GM21381 (cell line): ENCODE data around the gene DDX42.
"Not testable (repeated sequence)": the region's sequence is repeated elsewhere in the genome, so short reads cannot be mapped to it uniquely, and the experiment has no call there.

Experiments used
- ATAC-seq: cut with Tn5 transposase; IDR thresholded peaks from one replicate; pipeline ENCODE4 v1.9.1; 2021; ENCODE audit warnings: mild to moderate bottlenecking, moderate library complexity; ENCODE audit not compliant: unreplicated experiment

DDX42 gene

DNA sequence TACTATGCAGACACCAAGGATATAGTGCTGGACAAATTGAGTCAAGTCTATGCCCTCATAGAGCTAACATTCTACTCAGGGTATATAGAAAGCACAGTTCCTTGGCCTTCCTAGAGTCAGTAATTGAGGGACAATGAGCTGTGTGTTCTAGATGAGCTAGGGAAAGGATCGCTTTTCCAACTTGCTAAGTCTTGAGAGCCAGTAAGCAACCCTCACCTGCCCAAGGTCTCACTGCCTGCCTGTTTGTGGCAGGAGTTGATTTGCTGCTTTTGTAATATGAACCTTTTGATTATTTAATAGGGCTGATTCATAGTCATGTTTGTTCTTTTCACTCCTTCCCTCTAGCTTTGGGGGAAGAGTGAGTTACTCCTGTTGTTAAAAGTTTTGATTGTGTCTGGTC, 6.5 kb downstream of the DDX42 start:
- no peak for ATAC-seq

DNA sequence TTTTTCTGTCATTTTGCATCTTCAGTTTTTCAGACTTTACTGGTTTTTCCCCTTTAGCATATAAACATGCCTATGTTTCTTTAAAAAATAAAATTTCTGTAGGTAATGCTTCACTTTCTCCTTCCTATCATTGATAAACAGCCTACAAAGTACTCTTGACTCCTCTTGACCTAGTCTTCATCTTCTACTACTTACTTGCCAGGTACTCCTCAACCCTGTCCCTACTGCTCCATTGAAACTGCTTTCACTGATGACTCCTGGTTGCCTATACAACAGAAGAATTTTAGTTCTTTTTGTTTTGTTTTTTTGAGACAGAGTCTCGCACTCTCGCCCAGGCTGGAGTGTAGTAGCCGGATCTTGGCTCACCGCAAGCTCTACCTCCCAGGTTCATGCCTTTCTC, 7.0 kb downstream of the DDX42 start:
- ATAC-seq: no peak

DNA sequence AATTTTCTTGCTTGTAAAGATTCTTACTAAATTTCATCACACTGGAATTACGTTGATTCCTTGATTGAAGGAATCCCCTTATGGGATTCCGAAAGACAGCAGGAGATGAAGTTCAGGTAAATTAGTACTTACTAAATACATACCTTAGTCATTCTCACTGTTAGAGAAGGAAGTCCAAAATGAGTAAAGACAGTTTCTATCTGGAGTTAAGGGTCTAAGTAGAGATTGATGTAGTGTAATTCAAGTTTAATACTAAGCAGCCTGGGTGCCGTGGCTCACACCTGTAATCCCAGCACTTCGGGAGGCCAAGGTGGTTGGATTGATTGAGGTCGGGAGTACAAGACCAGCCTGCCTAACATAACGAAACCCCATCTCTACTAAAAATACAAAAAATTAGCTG, 9.6 kb downstream of the DDX42 start:
- no peak for ATAC-seq

DNA sequence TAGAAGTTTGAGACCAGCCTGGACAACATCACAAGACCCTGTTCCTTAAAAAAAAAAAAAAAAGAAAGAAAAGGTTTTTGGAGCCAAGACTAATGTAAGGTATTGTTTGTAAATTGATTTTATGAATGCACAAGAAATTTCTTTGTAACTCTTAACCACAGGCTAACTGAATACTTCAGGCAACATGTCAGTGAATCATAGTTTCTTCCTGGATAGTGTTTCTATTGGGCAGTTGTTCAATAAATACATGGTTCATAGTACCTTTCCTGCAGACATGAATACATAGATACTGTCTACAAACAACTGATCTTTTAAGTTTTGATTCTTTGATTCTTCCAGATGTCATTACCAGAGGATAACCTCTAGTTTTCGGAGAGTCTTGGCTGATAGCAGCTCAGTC, 11.6 kb downstream of the DDX42 start:
- ATAC-seq: no peak

DNA sequence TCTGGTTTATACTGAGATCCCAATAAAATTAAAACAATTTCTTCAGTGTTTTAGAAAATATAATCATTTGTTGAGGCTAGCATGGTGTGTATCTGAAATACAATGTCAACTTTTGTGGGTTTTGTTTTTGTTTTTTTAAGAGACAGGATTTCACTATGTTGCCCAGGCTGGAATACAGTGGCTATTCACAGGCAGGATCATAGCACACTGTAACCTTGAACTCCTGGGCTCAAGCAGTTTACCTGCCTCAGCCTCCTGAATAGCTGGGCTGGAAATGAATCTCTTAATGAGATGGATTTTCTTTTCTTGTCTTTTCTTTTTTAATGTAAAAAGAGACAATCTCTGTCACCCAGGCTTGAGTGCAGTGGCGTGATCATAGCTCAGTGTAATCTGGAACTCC, 12.1 kb downstream of the DDX42 start:
- ATAC-seq: no peak

DNA sequence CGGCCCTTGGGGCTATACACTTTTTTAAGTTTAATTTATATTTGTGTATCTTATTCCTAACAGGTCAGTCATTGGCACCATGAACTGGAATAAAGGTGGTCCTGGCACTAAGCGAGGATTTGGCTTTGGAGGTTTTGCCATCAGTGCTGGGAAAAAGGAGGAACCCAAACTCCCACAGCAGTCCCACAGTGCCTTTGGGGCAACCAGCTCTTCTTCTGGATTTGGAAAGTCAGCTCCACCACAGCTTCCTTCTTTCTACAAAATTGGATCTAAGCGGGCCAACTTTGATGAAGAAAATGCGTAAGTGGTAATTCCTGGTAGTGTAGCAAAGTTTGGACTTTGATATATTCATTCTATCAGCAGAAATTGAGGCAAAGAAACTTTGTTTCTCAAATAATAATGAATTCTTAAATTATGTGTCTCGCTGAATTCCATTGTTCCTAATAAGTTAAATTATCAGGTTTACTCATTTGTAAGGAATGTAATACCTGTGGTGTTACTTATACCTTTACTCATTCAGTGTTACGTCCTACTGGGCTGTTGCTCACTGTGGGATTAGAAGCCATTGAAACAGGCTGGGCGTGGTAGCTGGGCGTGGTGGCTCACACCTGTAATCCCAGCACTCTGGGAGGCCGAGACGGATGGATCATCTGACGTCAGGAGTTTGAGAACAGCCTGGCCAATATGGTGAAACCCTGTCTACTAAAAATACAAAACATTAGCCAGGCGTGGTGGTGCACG, 13.2 kb downstream of the DDX42 start:
- ATAC-seq: no peak

DNA sequence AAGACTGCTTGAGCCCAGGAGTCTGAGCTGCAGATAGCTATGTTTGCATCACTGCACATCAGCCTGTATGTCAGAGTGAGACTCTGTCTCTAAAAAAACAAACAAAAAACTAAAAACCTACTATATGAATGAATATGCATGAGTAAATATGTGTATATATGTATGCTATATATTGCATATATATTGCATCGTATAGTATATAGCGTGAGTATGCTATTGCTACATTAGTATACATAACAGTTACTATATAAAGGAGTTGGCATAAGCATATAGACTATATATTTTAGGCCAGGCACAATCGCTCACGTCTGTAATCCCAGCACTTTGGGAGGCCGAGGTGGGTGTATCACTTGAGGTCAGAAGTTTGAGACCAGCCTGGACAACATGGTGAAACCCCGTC, 16.1 kb downstream of the DDX42 start:
- no peak for ATAC-seq

DNA sequence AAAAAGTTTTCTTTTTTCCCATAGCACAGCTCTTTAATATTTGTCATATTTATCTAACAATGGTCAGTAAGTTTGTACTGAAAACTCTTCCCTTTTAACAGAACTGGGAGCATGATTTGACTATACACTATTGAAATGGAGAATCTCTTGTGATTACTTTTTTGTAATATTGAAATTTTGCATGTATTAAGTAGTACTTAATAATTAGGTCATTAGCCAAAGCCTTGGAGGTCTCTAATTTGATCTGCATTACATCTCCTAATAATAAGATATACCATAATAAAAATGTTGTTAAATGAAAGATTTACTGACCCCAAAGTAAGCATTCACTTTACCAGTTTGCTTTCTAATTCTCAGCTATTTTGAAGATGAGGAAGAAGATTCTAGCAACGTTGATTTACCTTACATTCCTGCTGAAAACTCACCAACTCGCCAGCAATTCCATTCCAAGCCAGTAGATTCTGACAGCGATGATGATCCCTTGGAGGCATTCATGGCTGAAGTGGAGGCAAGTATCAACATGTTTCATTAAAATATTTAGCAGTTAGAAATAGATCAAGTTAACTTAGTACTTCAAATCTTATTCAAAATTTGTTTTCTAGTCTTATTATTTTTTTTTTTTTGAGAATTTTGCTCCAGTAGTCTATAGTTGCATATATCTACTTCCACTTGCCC, 18.2 kb downstream of the DDX42 start:
- ATAC-seq: no peak

DNA sequence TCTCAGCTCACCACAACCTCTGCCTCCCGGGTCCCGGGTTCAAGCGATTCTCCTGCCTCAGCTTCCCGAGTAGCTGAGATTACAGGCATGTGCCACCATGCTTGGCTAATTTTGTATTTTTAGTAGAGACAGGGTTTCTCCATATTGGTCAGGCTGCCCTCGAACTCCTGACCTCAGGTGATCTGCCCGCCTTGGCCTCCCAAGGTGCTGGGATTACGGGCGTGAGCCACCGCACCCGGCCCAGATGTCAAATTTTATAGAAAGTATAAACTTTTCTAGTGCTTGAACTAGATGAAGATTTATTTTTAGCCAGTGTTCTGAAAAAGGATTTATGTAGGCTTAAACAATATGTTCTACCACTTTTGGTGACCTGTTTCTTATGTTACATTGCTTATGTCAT, 22.4 kb downstream of the DDX42 start:
- ATAC-seq: not testable (repeated sequence)

DNA sequence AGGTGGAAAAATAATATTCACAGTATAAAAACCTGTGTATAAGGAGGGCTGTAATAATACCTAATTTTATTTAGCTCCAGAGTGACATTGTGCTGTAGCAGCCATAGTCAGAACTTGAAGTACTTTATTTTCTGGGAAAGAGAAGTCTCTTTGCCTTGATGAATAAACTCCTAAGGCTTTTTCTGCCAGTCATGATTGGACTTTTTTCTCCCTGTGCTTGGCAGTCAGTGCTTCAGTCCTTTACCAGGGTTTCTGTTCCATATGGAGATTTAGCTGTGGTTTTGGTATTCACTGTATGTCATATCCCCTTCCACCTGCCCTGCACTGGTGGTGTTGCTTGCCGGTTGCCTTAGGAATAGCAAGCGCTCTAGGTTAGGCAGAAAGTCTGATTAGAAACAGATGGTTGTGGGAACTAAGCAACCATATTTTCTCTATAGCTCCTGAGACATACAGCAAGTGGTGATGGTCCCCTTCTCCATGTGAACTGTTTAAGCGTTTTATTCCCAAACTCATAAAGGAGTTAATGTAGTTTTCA, 24.7 kb downstream of the DDX42 start:
- ATAC-seq: no peak

DNA sequence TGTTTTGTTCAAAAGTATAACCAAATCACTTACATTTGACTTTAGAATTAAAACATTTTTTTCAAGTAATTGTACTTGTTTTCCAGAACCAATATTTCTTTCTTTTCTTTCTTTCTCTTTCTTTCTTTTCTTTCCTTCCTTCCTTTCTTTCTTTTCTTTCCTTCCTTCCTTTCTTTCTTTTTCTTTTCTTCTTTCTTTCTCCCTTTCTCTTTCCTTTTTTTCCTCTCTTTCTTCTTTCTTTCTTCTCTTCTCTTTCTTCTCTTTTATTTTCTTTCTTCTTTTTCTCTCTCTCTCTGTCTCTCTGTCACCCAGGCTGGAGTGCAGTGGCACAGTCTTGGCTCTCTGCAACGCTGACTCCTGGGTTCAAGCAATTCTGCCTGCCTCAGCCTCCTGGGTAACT, 26.8 kb downstream of the DDX42 start:
- no peak for ATAC-seq

DNA sequence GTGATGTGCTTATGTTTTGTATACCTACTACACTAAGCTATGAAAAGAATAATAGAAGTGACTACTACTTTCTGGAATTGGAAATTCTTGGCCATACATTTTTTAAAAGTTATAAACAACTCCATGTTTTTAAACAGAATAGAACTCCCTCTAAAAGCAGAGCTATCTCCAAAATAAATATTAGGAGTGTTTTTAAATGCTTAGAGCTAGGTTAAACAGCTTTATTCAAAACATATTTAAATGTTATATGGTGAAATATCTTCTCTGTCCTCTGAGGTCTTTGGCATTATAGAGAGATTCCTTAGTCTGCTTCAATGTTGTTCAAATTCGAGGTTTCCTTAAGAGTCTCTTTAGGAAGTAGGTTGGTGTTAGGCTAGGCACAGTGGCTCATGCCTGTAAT, 30.4 kb downstream of the DDX42 start:
- ATAC-seq: no peak

DNA sequence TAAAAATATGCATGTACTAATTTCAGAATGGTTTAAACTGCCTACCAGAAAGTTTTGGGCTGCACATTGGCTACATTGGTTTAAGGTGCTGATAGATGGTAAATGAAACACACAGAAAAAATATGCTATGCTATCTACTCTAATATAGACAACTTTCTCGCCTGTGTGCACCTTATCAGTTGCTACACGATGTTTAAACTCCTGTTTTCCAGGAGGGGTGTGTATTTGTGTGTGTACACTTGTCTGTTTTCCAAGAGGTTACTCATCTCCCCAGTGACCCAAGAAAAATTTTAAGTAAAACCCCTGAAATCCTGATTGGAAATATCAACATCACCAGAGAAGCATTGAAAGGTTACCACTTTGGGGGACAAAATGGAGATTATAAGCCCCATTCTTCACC, 31.6 kb downstream of the DDX42 start:
- ATAC-seq: no peak

DNA sequence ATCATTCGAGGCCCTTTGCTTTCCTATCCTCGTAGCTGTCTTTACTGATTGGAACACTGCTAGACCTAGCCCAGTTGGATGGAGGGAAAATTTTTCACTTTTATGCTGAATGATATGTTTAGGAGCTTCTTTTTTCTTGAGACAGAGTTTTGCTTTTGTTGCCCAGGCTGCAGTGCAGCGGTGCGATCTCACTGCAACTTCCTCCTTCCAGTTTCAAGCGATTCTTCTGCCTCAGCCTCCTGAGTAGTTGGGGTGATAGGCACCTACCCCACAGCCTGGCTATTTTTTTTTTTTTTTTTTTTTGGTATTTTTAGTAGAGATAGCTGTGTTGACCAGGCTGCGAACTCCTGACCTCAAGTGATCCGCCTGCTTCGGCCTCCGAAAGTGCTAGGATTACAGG, 36.0 kb downstream of the DDX42 start:
- no peak for ATAC-seq

DNA sequence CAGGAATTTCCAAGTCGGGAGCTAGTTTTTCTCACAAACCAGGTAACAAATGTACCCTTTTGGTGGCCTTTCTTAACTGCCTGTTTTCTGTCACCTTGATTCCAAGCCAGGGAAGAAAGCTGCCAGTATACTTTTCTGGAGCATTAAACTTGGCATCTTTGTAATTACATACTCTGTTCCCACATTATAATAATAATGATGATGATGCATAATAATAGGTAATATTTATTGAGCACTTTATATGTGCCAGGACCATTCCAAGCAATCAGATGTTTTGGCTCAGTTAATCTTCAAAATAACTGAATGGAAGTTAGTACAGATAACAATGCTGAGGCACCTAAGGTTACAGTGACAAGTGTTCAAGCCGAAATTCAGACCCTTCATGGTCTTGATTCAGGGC, 42.2 kb downstream of the DDX42 start:
- ATAC-seq: no peak

DNA sequence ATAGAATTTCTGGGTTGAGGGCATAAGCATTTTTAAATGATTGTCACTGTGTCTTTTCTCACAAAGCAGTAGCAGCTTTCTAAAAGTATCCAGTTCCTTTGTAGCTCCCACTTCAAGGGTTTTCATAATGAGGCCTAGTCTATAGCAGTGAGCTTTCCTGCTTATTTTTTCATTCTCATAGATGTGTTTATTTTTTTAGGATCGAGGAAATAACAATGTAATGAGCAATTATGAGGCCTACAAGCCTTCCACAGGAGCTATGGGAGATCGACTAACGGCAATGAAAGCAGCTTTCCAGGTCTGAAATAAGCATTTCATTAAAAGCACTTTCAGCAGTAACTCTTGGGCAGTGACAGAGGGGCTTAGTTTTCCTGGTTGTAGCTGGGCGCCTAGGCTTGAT, 42.7 kb downstream of the DDX42 start:
- ATAC-seq: no peak

DNA sequence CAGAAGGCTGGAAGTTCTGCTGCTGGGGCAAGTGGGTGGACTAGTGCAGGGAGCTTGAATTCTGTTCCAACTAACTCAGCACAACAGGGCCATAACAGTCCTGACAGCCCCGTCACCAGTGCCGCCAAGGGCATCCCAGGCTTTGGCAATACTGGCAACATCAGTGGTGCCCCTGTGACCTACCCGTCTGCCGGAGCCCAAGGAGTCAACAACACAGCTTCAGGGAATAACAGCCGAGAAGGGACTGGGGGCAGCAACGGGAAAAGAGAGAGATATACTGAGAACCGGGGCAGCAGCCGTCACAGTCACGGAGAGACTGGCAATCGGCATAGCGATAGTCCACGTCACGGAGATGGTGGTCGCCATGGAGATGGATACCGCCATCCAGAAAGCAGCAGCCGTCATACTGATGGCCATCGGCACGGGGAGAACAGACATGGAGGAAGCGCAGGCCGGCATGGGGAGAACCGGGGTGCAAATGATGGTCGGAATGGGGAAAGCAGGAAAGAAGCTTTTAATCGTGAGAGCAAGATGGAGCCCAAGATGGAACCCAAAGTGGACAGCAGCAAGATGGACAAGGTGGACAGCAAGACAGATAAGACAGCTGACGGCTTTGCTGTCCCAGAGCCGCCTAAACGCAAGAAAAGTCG, 43.9 kb downstream of the DDX42 start:
- no peak for ATAC-seq

DNA sequence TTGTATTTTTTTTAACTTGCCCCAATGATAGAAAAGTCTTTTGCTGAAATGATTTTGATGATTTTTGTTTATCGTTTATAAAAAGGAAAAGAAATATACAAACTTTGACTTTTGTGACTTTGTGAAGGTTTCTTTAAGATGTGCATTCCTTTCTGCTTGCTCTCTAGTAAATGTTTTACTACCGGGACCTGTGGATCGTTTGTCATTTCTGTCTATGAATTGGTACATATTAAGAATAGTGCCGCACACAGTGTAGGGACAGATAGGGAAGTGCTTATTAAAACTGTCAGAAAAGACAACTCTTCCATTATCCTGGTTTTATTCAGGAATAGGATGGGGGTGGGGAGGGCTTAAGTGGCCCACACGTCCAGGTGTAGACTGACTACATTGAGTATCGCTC, 45.2 kb downstream of the DDX42 start:
- ATAC-seq: no peak

DNA sequence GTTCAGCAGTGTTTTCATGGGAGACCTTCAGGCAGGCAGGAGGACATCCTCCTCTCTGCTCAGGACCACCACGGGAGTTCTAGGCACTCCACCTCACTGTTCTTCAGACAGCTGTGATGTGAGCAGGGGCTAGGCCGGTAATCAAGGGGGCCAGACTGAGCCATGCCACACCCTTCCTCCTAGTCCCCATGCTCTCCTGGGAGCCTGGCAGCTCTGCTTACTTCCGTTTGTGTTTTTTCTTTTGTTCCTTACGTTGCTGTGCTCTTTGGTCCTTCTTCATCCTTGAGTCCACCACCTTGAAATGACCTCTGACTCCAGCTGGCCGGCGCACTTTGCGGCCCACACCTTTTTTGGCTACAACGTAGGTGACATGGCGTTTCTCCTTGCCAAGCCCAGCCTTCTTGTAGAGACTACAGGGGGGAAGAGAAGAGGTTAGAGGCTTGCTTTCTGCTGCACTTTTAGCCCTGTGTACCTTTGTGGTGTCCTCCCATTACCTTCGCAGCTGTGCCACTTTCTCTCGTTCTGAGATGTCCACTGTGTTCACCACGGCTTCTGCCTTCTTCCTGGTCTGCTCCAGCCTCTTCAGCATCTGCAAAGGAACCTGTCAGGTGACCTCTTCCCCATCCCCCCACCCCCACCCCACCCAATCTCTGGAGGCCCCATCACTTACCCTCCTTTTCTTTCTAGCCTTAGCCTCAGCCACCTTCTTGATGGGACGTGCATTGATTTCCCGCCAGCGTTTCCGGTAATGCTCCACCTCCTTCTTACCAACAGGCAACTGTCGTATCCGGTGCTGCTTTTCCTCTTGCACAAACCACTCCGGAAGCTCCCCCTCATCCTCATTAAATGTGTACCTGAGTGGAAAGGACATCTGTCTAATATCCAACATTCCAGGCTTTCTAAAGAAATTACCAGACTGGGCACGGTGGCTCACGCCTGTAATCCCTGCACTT, 45.9 kb downstream of the DDX42 start:
- no peak for ATAC-seq

DNA sequence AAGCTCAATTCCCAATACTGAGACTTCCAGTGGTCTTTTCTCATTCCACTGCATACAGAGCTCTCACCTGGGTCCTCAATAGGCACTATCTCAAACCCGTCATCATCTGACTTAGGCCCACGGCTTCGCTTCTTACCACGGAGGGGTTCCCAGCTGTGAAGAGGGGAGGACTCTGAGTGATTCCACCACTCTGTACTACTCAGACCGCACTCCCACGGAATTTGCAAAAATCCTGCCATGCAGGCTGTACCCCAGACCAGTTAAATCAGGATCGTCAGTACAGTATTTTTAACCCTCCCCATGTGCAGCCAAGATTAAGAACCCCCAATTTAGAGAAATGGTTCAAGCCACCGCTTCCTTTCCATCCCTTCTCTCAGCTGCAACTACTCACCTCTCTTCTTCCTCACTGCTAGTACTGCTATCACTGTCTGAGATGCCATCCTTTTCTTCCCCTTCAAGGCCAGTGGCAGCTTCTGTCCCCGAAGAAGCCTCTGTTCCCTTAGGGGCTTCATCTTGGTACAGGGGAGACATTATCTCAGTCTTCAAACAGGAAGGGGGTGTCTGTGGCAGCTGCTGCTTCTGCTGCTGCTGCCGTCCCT, 47.1 kb downstream of the DDX42 start:
- ATAC-seq: no peak

DNA sequence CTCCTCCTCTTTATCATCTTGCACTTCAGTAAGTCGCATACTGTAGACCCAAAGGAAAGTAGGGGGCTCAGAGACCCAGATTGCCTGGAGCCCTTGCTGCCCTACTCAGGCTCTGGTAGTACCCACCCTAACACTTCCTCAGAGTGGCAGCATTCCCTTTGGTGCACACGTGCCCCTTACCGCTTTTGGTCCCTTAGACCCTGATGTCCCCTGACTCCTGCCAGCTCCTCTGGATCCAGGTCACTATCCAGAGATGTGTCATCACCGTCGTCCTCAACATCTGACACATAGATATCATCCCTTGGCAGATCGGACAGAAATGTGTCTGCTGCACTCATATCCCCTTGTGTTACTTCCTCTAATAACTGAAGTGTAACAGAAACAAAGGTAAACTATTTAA, 47.8 kb downstream of the DDX42 start:
- ATAC-seq: no peak
